Measurements from ENCODE around the gene NEK5. TPM values are rescaled to one million over a fixed set of nuclear protein-coding genes. Genes with fewer than 3 reads are reported as not detected.
"Not testable (repeated sequence)": the region's sequence is repeated elsewhere in the genome, so short reads cannot be mapped to it uniquely, and the experiment has no call there.

The NEK5 gene
- total RNA-seq, 1 donor from 2014 or later = not detected

DNA sequence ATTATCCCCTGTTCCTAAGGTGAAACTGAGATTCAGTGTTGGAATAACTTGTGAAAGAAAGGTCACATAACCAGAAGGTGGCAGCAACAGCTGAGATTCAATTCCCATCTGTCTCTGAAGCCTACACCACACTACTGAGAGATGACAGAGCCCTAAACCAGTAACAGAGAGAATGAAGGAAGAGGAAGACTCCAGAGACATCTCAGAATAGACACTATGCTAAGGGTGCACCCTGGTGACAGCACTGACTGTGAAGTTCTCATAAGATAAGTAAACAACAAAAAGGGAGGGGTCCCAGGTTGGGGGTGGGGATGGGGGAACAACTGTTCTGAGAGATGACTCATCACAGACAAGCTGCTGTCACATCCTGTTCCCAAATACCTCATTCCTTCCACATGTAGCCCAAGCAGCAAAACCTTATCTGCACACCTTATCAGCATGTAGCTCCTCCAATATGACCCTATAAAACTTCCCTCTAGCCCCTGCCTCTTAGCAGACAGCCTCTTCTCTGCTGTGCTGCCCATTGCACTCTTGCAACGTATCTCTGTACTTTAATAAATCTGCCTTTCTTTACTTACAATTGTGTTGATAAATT is 57.8 kb downstream of the NEK5 start:
- H3K27me3 Mint-ChIP-seq = peaks cover 38% of the 10 kb centered on the region
- H3K36me3 Mint-ChIP-seq (ENCODE audit: low read depth) = no peaks in the 10 kb centered on the region
- ChIA-PET CTCF (no interaction called here), POLR2A (no interaction called here)
- H3K4me1 Mint-ChIP-seq = no peaks in the 10 kb centered on the region
- DNase-seq (no peak), ATAC-seq (ENCODE audit: low read depth) (no peak)
- intact Hi-C loops (cut with micrococcal nuclease) = no loop called here
- peaks cover 23% of the 10 kb centered on the region for H3K9me3 Mint-ChIP-seq
- H3K27ac Mint-ChIP-seq = no peak overlapping the region
- no peak for TF ChIP-seq CTCF (IDR thresholded peaks at IDR 0.05)
- no peak overlapping the region for H3K4me3 Mint-ChIP-seq

DNA sequence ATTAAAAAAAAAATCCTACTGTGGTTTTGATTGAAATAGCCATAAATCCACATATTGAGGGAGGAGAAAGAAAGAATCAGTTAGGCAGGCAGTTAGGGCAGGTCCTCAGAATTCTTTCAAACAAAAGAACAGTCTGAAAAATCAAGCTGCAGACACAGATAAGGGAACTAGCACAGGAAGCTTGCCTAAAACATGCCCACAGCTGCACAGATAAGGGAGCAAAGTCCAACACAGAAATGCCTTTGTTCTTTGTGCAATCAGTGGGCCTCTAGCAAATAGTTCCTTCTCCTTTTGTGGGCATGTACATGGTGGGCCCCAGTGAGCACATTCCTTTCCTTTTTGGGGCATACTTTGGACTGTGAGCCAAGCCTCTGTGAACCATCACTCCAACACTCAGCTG is 61.6 kb downstream of the NEK5 start:
- DNase-seq = no peak
- CTCF ChIA-PET = no interaction called here
- POLR2A ChIA-PET = no interaction called here
- Mint-ChIP-seq H3K27ac (no peak overlapping the region), H3K4me3 (no peak overlapping the region), H3K27me3 (peaks cover 19% of the 10 kb centered on the region), H3K9me3 (peaks cover 23% of the 10 kb centered on the region), H3K4me1 (no peaks in the 10 kb centered on the region), H3K36me3 (ENCODE audit: low read depth) (no peaks in the 10 kb centered on the region)
- TF ChIP-seq CTCF (IDR thresholded peaks at IDR 0.05) = no peak
- ATAC-seq (ENCODE audit: low read depth) = no peak
- intact Hi-C loops (cut with micrococcal nuclease) = no loop called here

- Mint-ChIP-seq H3K9me3 (peaks cover 10% of the 10 kb centered on the region), H3K27ac (no peak overlapping the region), H3K4me1 (no peaks in the 10 kb centered on the region), H3K36me3 (ENCODE audit: low read depth) (no peaks in the 10 kb centered on the region), H3K27me3 (no peaks in the 10 kb centered on the region), H3K4me3 (no peak overlapping the region)
- TF ChIP-seq CTCF (IDR thresholded peaks at IDR 0.05) = no peak
- no peak for DNase-seq
- ChIA-PET CTCF (no interaction called here), POLR2A (no interaction called here)
- intact Hi-C loops (cut with micrococcal nuclease) = no loop called here
- ATAC-seq (ENCODE audit: low read depth) = no peak
Measured at GRCh38 chr13:52061587-52061986, 67.3 kb downstream of the NEK5 start.

DNA sequence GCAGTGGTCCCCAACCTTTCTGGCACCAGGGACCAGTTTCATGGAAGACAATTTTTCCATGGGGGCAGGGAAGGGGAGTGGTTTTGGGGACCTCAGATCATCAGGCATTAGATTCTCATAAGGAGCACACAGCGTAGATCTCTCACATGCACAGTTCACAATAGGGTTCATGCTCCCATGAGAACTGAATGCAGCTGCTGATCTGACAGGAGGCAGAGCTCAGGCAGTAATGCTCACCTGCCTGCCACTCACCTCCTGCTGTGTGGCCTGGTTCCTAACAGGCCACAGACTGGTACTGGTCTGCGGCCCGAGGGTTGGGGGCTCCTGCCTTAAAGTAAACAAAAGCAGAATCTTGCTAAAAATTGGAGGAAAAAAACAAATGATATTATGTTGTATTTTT is 67.8 kb downstream of the NEK5 start:
- DNase-seq; ATAC-seq (ENCODE audit: low read depth); H3K4me3 Mint-ChIP-seq; H3K27me3 Mint-ChIP-seq; POLR2A ChIA-PET; CTCF ChIA-PET; H3K4me1 Mint-ChIP-seq; intact Hi-C loops (cut with micrococcal nuclease); H3K36me3 Mint-ChIP-seq (ENCODE audit: low read depth); H3K27ac Mint-ChIP-seq: not testable (repeated sequence)
- H3K9me3 Mint-ChIP-seq = peaks cover 10% of the 10 kb centered on the region

DNA sequence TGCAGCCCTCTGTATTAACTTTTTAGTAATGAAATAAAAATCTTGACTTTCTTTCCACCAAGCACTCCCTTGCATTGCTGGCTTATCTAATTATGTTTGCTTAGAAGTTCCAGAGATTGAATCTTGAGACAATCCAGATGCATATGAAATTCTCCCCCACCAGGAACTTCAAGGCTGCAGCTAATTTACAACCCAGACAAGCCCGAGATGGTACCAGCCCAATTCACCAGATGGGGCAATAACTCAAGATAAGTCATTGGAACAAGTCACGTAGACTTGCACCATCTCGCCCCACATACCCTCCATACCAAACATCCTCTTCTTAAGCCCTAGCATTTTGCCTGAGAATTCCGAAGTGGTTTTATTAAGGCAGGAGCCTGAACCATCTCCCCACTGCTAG is 75.4 kb downstream of the NEK5 start:
- ChIA-PET POLR2A (interaction anchor here (0.6 kb wide), 1 partner anchor 126 kb away, joined by 3 read pairs; no protein-coding TSS in a partner anchor), CTCF (no interaction called here)
- intact Hi-C loops (cut with micrococcal nuclease) = no loop called here
- TF ChIP-seq CTCF (IDR thresholded peaks at IDR 0.05) = no peak
- Mint-ChIP-seq H3K27me3 (peaks cover 4% of the 10 kb centered on the region), H3K4me1 (no peaks in the 10 kb centered on the region), H3K27ac (no peak overlapping the region), H3K9me3 (peaks cover 10% of the 10 kb centered on the region), H3K36me3 (ENCODE audit: low read depth) (no peaks in the 10 kb centered on the region), H3K4me3 (no peak overlapping the region)
- no peak for DNase-seq
- ATAC-seq (ENCODE audit: low read depth) = no peak

DNA sequence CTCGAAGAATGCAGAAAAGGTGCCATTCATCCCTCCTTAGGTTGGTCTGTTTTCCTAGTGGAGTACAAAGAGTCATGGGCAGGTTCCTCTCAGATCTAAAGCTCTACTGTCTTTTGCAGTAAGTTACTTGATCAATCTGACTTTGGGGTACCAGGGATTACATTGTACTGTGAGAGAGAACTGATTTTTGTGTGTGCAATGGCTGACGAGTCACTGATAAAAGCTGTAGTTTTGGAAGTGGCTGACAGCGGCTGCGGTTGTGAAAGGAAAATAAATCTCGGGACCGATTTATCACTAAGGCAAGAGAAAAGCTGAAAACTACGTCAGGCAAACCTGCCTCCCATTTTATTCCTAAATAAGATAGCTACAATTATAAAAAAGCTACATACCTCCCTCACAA is 77.5 kb downstream of the NEK5 start:
- Mint-ChIP-seq H3K27ac (no peak overlapping the region), H3K9me3 (peaks cover 10% of the 10 kb centered on the region), H3K36me3 (ENCODE audit: low read depth) (no peaks in the 10 kb centered on the region), H3K4me1 (no peaks in the 10 kb centered on the region), H3K4me3 (no peak overlapping the region), H3K27me3 (peaks cover 4% of the 10 kb centered on the region)
- ATAC-seq (ENCODE audit: low read depth) (no peak), DNase-seq (no peak)
- ChIA-PET POLR2A (no interaction called here), CTCF (no interaction called here)
- no peak for TF ChIP-seq CTCF (IDR thresholded peaks at IDR 0.05)
- intact Hi-C loops (cut with micrococcal nuclease) = no loop called here
